K562 (cell line): ENCODE measurements around the gene ACOX2. TPM values are rescaled to one million over a fixed set of nuclear protein-coding genes. Genes with fewer than 3 reads are reported as not detected.

Source experiments
- ATAC-seq: fragments of 200-7000 bp; cut with Tn5 transposase; 3 replicates; pipeline ENCODE4 v1.9.1; 2020; ENCODE audit warnings: moderate library complexity
- BruUV-seq: library from RNA; stranded (reverse); fragments of 400-500 nt; replicated peaks from 2 replicates; lab custom pipeline; 2021; lab: Mats Ljungman, UMichigan
- CTCF ChIA-PET: fragments of 300-600 bp; formaldehyde crosslinking; extraction: SDS; loops from one replicate; lab custom pipeline; 2021; ENCODE audit warnings: low intra/inter-chr PET ratio; lab: Yijun Ruan, JAX
- POLR2A ChIA-PET: fragments of 300-600, 350-650 bp; sonication (Branson Sonifier 250); formaldehyde crosslinking; extraction: SDS; loops from one replicate; lab custom pipeline; 2021; ENCODE audit warnings: antibody characterized with exemption, inconsistent platforms; lab: Yijun Ruan, JAX
- DNase-seq, 4 experiments: peaks; one replicate each; pipeline versions ENCODE4 v3.0.0 to v3.0.0-alpha.2; 2011 to 2018; ENCODE audit warnings: low spot score in 3 of 4, mixed read lengths in 3 of 4; ENCODE audit errors: extremely low read depth in 1 of 4
- FAIRE-seq: peaks from 2 replicates; lab custom pipeline; 2011; peaks lifted over from hg19 to GRCh38; lab: Jason Lieb, UNC
- H2AFZ ChIP-seq: 2 replicates; pipeline ENCODE4 v1.6.0; 2011; ENCODE audit warnings: low read depth, low read length, control low read depth, inconsistent platforms
- H3K27ac ChIP-seq: fragments of 200-600 bp; 3 replicates; pipeline ENCODE4 v1.8.0; 2011; ENCODE audit warnings: low read depth, mild to moderate bottlenecking, control low read depth, inconsistent platforms, low read length, moderate library complexity, mixed read lengths; ENCODE audit errors: extremely low read depth
- H3K27me3 ChIP-seq, 2 experiments: fragments of 300-600 bp in 1 of 2; 2 replicates in 1 of 2; 3 replicates in 1 of 2; pipeline versions ENCODE4 v1.6.0 to v1.8.0; 2011; ENCODE audit warnings: inconsistent platforms in 2 of 2, low read length in 2 of 2, mild to moderate bottlenecking in 1 of 2, mixed read lengths in 1 of 2, moderate library complexity in 1 of 2; ENCODE audit not compliant: control insufficient read depth in 2 of 2, insufficient read depth in 2 of 2
- H3K36me3 ChIP-seq: fragments of 300-600 bp; 3 replicates; pipeline ENCODE4 v1.8.0; 2011; ENCODE audit warnings: mild to moderate bottlenecking, low read length, inconsistent platforms; ENCODE audit not compliant: control insufficient read depth, insufficient read depth
- H3K4me1 ChIP-seq, 2 experiments: fragments of 200-600 bp in 1 of 2; replicated peaks in 1 of 2; 2 replicates in 1 of 2; 3 replicates in 1 of 2; pipeline versions ENCODE4 v1.5.1 to v1.8.0; 2011; ENCODE audit warnings: inconsistent platforms in 2 of 2, low read length in 2 of 2, mild to moderate bottlenecking in 1 of 2, mixed read lengths in 1 of 2, moderate library complexity in 1 of 2; ENCODE audit not compliant: control insufficient read depth in 2 of 2, insufficient read depth in 2 of 2
- H3K4me2 ChIP-seq: 2 replicates; pipeline ENCODE4 v1.6.1; 2011; ENCODE audit warnings: low read length, control low read depth, inconsistent platforms, mixed read lengths; ENCODE audit not compliant: insufficient read depth
- H3K4me3 ChIP-seq: fragments of 200-600 bp; sonication (generic), shearing (Covaris generic); 2 replicates; pipeline ENCODE4 v1.5.1; 2016; ENCODE audit warnings: control low read depth, inconsistent platforms
- H3K79me2 ChIP-seq: fragments of 200-600 bp; 3 replicates; pipeline ENCODE4 v1.8.0; 2011; ENCODE audit warnings: low read length, inconsistent platforms; ENCODE audit not compliant: control insufficient read depth, insufficient read depth
- H3K9ac ChIP-seq, 2 experiments: 2 replicates each; pipeline versions ENCODE4 v1.6.0 to v1.6.1; 2011; ENCODE audit warnings: low read depth in 2 of 2, low read length in 2 of 2, control low read depth in 1 of 2, inconsistent platforms in 1 of 2, mild to moderate bottlenecking in 1 of 2, mixed read lengths in 1 of 2; ENCODE audit not compliant: insufficient read depth in 1 of 2
- H3K9me1 ChIP-seq: one replicate; pipeline ENCODE4 v1.6.0; 2011; ENCODE audit warnings: inconsistent platforms, mild to moderate bottlenecking, low read length, moderate library complexity; ENCODE audit not compliant: control insufficient read depth, insufficient read depth
- H3K9me3 ChIP-seq: replicated peaks from 2 replicates; pipeline ENCODE4 v1.5.1; 2011; ENCODE audit warnings: low read depth, low read length, inconsistent platforms; ENCODE audit not compliant: control insufficient read depth, insufficient read depth
- H4K20me1 ChIP-seq: replicated peaks from 2 replicates; pipeline ENCODE4 v1.6.1; 2011; ENCODE audit warnings: low read length, inconsistent platforms, mixed read lengths; ENCODE audit not compliant: control insufficient read depth, insufficient read depth
- CREB3L1 ChIP-seq: fragments of 450-650 bp; IDR thresholded peaks from 2 replicates; pipeline ENCODE4 v1.6.1; 2014; ENCODE audit warnings: low read depth, mild to moderate bottlenecking, moderate library complexity, borderline replicate concordance
- EGR1 ChIP-seq: fragments of 450-650 bp; conservative IDR thresholded peaks from 2 replicates; pipeline ENCODE4 v1.6.1; 2017; ENCODE audit warnings: mild to moderate bottlenecking
- EP300 ChIP-seq: IDR thresholded peaks from 2 replicates; pipeline ENCODE4 v1.6.1; 2012; ENCODE audit warnings: low read length, improper control_type of control experiment
- HLTF ChIP-seq: fragments of 450-650 bp; IDR thresholded peaks from 2 replicates; pipeline ENCODE4 v1.6.1; 2016
- MBD1 ChIP-seq: fragments of 250-450 bp; sonication (Bioruptor Pico); IDR thresholded peaks from 2 replicates; pipeline ENCODE4 v1.8.0; 2022; ENCODE audit warnings: inconsistent platforms
- MITF ChIP-seq: IDR thresholded peaks from 2 replicates; pipeline ENCODE4 v1.6.1; 2014; ENCODE audit warnings: antibody characterized with exemption
- NR1H2 ChIP-seq: sonication (generic); formaldehyde crosslinking; IDR thresholded peaks from 2 replicates; pipeline ENCODE4 v1.4.0; 2020; ENCODE audit warnings: mild to moderate bottlenecking, missing genetic modification reagents
- ZNF561 ChIP-seq: fragments of 450-650 bp; formaldehyde crosslinking; conservative IDR thresholded peaks from 2 replicates; pipeline ENCODE4 v1.4.0; 2020; ENCODE audit warnings: mild to moderate bottlenecking, moderate library complexity
- ZNF592 ChIP-seq: fragments of 450-650 bp; IDR thresholded peaks from 2 replicates; pipeline ENCODE4 v1.6.1; 2017; ENCODE audit warnings: antibody characterized with exemption, mild to moderate bottlenecking
- ZNF696 ChIP-seq: fragments of 250-450 bp; sonication (Bioruptor Pico); conservative IDR thresholded peaks from 2 replicates; pipeline ENCODE4 v1.4.0; 2020; ENCODE audit warnings: mild to moderate bottlenecking, moderate library complexity
- WGBS: fragments of 100-300 bp; shearing (Covaris generic); methylation state at CpG from one replicate; pipeline ENCODE4 v1.1.6; 2016; ENCODE audit warnings: low coverage, mixed read lengths; ENCODE audit not compliant: insufficient coverage; ENCODE audit errors: missing lambda C conversion rate; 5-methylcytosine and 5-hydroxymethylcytosine counted together
- in situ Hi-C: fragments of 300-500 bp; cut with MboI; formaldehyde crosslinking; loops from 4 replicates; pipeline ENCODE4 v1.15.0; 2018; ENCODE audit warnings: inconsistent platforms, mixed read lengths
- intact Hi-C: fragments of 100-400 bp; cut with micrococcal nuclease; formaldehyde crosslinking; loops from 2 replicates; pipeline ENCODE4 v1.14.2; 2022
- polyA plus RNA-seq, 8 experiments: library from polyadenylated mRNA; depleted of rRNA in 4 of 8; stranded (reverse) in 5 of 8; unstranded in 3 of 8; fragments of >200 nt; fragmentation: Nextera tagmentation in 2 of 8; fragmentation: Illumina TruSeq in 1 of 8; extraction: Ambion mirVana in 2 of 8; extraction: Trizol in 1 of 8; gene quantifications; 2 replicates each; pipeline versions ENCODE4 v1.2.1 to v1.2.3, GENCODE V29; 2011 to 2014; ENCODE audit warnings: inconsistent platforms in 1 of 8, missing spikeins in 1 of 8
- total RNA-seq, 7 experiments: library from RNA; depleted of rRNA in 6 of 7; stranded (reverse); fragments of >200 nt in 6 of 7; fragmentation: Illumina TruSeq in 2 of 7; extraction: Trizol in 2 of 7; gene quantifications; 2 replicates each; pipeline versions ENCODE4 v1.2.1 to v1.2.3, GENCODE V29; 2011 to 2021; ENCODE audit warnings: low replicate concordance in 1 of 7

ACOX2 gene
- total and polyA plus RNA-seq, 9 of the 15 experiments (the other 6 are each of a cell fraction or from before 2014, with no cell fraction given) = 0.15 TPM; not detected in 8

GRCh38 chr3:58487140-58487886 is 49.7 kb downstream of the ACOX2 start (continued):
- TF ChIP-seq ZNF592 (peak; percentile 89), ZNF561 (CRISPR knock-in tag) (no peak), NR1H2 (CRISPR knock-in tag) (no peak)

- H3K9me1 ChIP-seq = no peaks in the 10 kb centered on the region
- no peaks in the 10 kb centered on the region for H3K27me3 ChIP-seq
- H4K20me1 ChIP-seq = no peaks in the 10 kb centered on the region
- CTCF ChIA-PET = no interaction called here
- peaks cover 12 to 15% of the 10 kb centered on the region in 2 experiments; a peak in 4 of 5 replicates for H3K4me1 ChIP-seq
- no TSS peak for BruUV-seq
- no peaks in the 10 kb centered on the region for H3K36me3 ChIP-seq
- H3K9ac ChIP-seq = no peak overlapping the region
- no peak for DNase-seq
- POLR2A ChIA-PET = interaction anchor here (0.6 kb wide), 1 partner anchor 126 kb away, joined by 3 read pairs; no protein-coding TSS in a partner anchor
- no peak overlapping the region for H3K27ac ChIP-seq
- H2AFZ ChIP-seq = 0 out of 2 replicates have a peak overlapping the region, but pooled peaks have one; percentile 58
- no peak for ATAC-seq
- intact Hi-C loops (no loop called here), in situ Hi-C loops (no loop called here)
- H3K4me3 ChIP-seq = no peak overlapping the region
- no peaks in the 10 kb centered on the region for H3K9me3 ChIP-seq
- H3K4me2 ChIP-seq = no peak overlapping the region
- 62% methylated on average over 5 of the region's 6 CpGs for WGBS
- FAIRE-seq = no peak
- no peaks in the 10 kb centered on the region for H3K79me2 ChIP-seq
- TF ChIP-seq MBD1 (CRISPR knock-in tag) = no peak
- TF ChIP-seq CREB3L1 = no peak
- TF ChIP-seq EP300 = no peak
- no peak for TF ChIP-seq ZNF696 (CRISPR knock-in tag)
- no peak for TF ChIP-seq EGR1
- TF ChIP-seq HLTF = no peak
- TF ChIP-seq MITF = no peak
Measured at GRCh38 chr3:58485801-58486435, 51.1 kb downstream of the ACOX2 start.
